ENCODE measurements around the gene MBP. TPM values are rescaled to one million over a fixed set of nuclear protein-coding genes. Genes with fewer than 3 reads are reported as not detected.

The MBP gene
- total RNA-seq, 4 donors from 2014 or later = 23.2 to 34.7 (median 28.2) TPM

- peak overlapping the region in 3 of 4 donors; percentile 12 to 51 (median 46) for H3K27ac ChIP-seq
- TF ChIP-seq, protein P1, sequence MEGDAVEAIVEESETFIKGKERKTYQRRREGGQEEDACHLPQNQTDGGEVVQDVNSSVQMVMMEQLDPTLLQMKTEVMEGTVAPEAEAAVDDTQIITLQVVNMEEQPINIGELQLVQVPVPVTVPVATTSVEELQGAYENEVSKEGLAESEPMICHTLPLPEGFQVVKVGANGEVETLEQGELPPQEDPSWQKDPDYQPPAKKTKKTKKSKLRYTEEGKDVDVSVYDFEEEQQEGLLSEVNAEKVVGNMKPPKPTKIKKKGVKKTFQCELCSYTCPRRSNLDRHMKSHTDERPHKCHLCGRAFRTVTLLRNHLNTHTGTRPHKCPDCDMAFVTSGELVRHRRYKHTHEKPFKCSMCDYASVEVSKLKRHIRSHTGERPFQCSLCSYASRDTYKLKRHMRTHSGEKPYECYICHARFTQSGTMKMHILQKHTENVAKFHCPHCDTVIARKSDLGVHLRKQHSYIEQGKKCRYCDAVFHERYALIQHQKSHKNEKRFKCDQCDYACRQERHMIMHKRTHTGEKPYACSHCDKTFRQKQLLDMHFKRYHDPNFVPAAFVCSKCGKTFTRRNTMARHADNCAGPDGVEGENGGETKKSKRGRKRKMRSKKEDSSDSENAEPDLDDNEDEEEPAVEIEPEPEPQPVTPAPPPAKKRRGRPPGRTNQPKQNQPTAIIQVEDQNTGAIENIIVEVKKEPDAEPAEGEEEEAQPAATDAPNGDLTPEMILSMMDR (IDR thresholded peaks at IDR 0.05) = no peak
- no peak for TF ChIP-seq POLR2A (IDR thresholded peaks at IDR 0.05)
- TF ChIP-seq EP300 (IDR thresholded peaks at IDR 0.05) = no peak
- TF ChIP-seq POLR2AphosphoS5 (IDR thresholded peaks at IDR 0.05) = no peak
- no peak overlapping the region for H3K4me3 ChIP-seq
- H3K9me3 ChIP-seq = no peaks in the 10 kb centered on the region
- no peak for ATAC-seq
- peaks cover 0 to 36% of the 10 kb centered on the region in 2 donors for H3K36me3 ChIP-seq
- peaks cover 0 to 28% (median 10%) of the 10 kb centered on the region in 3 donors for H3K4me1 ChIP-seq
- 63 to 83% methylated on average over 5 to 6 of the region's 6 CpGs for WGBS, 2 donors (ENCODE audit: low coverage in 1 of 2)
- H3K27me3 ChIP-seq = no peaks in the 10 kb centered on the region
Measured at GRCh38 chr18:77061281-77061945, 71.2 kb downstream of the MBP start.

DNA sequence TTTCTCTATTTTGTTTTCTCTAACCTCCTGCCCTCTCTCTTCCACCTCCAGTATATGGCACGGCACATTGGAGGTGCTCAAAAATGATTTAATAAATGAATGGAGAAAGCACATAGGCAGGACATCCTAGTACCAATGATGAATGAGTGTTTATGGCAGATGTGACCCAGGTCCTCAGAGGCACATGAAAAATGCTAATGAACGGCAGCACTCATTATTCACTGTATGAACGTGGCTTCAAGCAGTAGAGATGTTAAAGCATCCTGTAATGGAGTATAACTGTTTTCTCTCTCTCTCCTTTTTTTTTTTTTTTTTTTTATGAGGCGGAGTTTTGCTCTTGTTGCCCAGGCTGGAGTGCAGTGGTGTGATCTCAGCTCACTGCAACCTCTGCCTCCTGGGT, 72.4 kb downstream of the MBP start:
- H3K4me1 ChIP-seq = peaks cover 0 to 32% (median 10%) of the 10 kb centered on the region in 3 donors
- no peak for ATAC-seq
- no peaks in the 10 kb centered on the region for H3K9me3 ChIP-seq
- TF ChIP-seq POLR2A (IDR thresholded peaks at IDR 0.05) (no peak), EP300 (IDR thresholded peaks at IDR 0.05) (no peak), POLR2AphosphoS5 (IDR thresholded peaks at IDR 0.05) (no peak)
- TF ChIP-seq, protein P1 (IDR thresholded peaks at IDR 0.05) = no peak
- H3K27me3 ChIP-seq = no peaks in the 10 kb centered on the region
- WGBS, 2 donors (ENCODE audit: low coverage in 1 of 2) = 71 to 85% methylated on average over 3 to 4 of the region's 4 CpGs
- peaks cover 0 to 28% of the 10 kb centered on the region in 2 donors for H3K36me3 ChIP-seq
- H3K27ac ChIP-seq = no peak overlapping the region
- no peak overlapping the region for H3K4me3 ChIP-seq

DNA sequence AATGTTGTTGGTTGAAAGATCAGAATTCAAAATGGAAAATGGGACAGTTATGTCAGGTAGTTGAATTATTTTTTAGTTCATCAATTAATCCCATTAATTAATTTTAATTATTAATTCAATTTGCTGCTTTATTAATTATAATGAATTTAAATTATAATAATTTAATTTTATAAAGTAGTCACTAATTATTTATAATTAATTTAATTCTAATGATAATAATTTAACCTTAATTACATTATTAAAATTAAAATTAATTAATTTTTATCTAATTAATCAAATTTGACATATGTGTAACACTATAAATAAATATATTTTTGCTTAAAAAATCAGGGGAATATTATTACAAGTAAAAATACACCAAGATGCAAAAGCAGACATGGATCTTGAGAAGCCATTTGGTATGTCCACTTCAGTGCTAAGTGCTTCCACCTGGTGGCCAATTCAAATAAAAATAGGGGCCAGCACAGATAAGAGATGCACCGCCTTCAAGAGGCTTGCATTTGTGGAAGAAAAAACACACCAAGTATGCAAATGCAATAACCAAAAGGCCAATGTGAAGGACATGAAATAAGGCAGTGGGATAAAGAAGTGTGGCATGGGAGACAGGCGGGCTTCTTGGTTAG, 73.2 kb downstream of the MBP start:
- TF ChIP-seq, protein P1 (IDR thresholded peaks at IDR 0.05) = peak; percentile 28 to 56 (median 45)
- TF ChIP-seq EP300 (IDR thresholded peaks at IDR 0.05) (no peak), POLR2AphosphoS5 (IDR thresholded peaks at IDR 0.05) (no peak)
- 79 to 93% methylated on average over 2 of the region's 2 CpGs for WGBS, 2 donors (ENCODE audit: low coverage in 1 of 2)
- Histone ChIP-seq H3K27ac (peak overlapping the region in 1 of 4 donors; percentile 64), H3K4me3 (no peak overlapping the region), H3K36me3 (peaks cover 0 to 20% of the 10 kb centered on the region in 2 donors), H3K4me1 (peaks cover 0 to 39% (median 10%) of the 10 kb centered on the region in 3 donors), H3K9me3 (no peaks in the 10 kb centered on the region), H3K27me3 (no peaks in the 10 kb centered on the region)
- ATAC-seq = no peak

- H3K9me3 ChIP-seq = no peaks in the 10 kb centered on the region
- no peaks in the 10 kb centered on the region for H3K27me3 ChIP-seq
- ATAC-seq = no peak
- peak overlapping the region in 3 of 4 donors; percentile 43 to 64 (median 43) for H3K27ac ChIP-seq
- 33% methylated on average over 6 of the region's 32 CpGs; no CpG with 5 or more reads in 1 of the 2 donors for WGBS, 2 donors (ENCODE audit: low coverage in 1 of 2)
- peaks cover 0 to 49% (median 10%) of the 10 kb centered on the region in 3 donors for H3K4me1 ChIP-seq
- H3K4me3 ChIP-seq = peak overlapping the region in 1 of 2 donors; percentile 4
- TF ChIP-seq EP300 (IDR thresholded peaks at IDR 0.05) (no peak), POLR2AphosphoS5 (IDR thresholded peaks at IDR 0.05) (no peak), POLR2A (IDR thresholded peaks at IDR 0.05) (no peak)
- TF ChIP-seq, protein P1 (IDR thresholded peaks at IDR 0.05) = no peak
- peaks cover 0 to 14% of the 10 kb centered on the region in 2 donors for H3K36me3 ChIP-seq
Measured at GRCh38 chr18:77058290-77058835, 74.2 kb downstream of the MBP start.
